ENCODE results near the gene RPS15A. TPM values are rescaled to one million over a fixed set of nuclear protein-coding genes. Genes with fewer than 3 reads are reported as not detected.

RPS15A gene
- total RNA-seq, 4 donors from 2014 or later = 732 to 4,133 (median 2,636) TPM

GRCh38 chr16:18832613-18833012 is 42.5 kb upstream of the RPS15A start:
- TF ChIP-seq CTCF (IDR thresholded peaks at IDR 0.05) = no peak
- no peak for TF ChIP-seq POLR2A (IDR thresholded peaks at IDR 0.05)
- DNase-seq = no peak
- intact Hi-C loops (cut with DNase I) = loop anchor here (10.0 kb wide), 1 partner anchor 132 kb away; no protein-coding TSS in a partner anchor
- WGBS, 2 donors = 87 to 88% methylated on average over 8 of the region's 8 CpGs
- Histone ChIP-seq H3K27me3 (no peaks in the 10 kb centered on the region), H3K27ac (no peak overlapping the region), H3K36me3 (peaks cover 33 to 100% (median 75%) of the 10 kb centered on the region in 3 donors), H3K4me3 (no peak overlapping the region), H3K9me3 (no peaks in the 10 kb centered on the region), H3K4me1 (no peaks in the 10 kb centered on the region)

GRCh38 chr16:18832006-18832405 is 41.9 kb upstream of the RPS15A start:
- Histone ChIP-seq H3K9me3 (no peaks in the 10 kb centered on the region), H3K36me3 (peaks cover 27 to 99% (median 70%) of the 10 kb centered on the region in 3 donors), H3K4me3 (no peak overlapping the region), H3K27me3 (no peaks in the 10 kb centered on the region), H3K27ac (no peak overlapping the region), H3K4me1 (no peaks in the 10 kb centered on the region)
- DNase-seq = no peak
- TF ChIP-seq CTCF (IDR thresholded peaks at IDR 0.05) (no peak), POLR2A (IDR thresholded peaks at IDR 0.05) (no peak)
- 32 to 51% methylated on average over 2 of the region's 2 CpGs for WGBS, 2 donors
- intact Hi-C loops (cut with DNase I) = loop anchor here (10.0 kb wide), 1 partner anchor 133 kb away; no protein-coding TSS in a partner anchor

- Histone ChIP-seq H3K4me1 (no peaks in the 10 kb centered on the region), H3K4me3 (no peak overlapping the region), H3K9me3 (no peaks in the 10 kb centered on the region), H3K36me3 (peaks cover 10 to 74% (median 47%) of the 10 kb centered on the region in 3 donors), H3K27me3 (no peaks in the 10 kb centered on the region), H3K27ac (no peak overlapping the region)
- DNase-seq = no peak
- no peak for TF ChIP-seq CTCF (IDR thresholded peaks at IDR 0.05)
- WGBS, 2 donors = 74 to 80% methylated on average over 5 to 6 of the region's 6 CpGs
- intact Hi-C loops (cut with DNase I) = no loop called here
Measured at GRCh38 chr16:18829251-18829650, 39.1 kb upstream of the RPS15A start.

- H3K27ac ChIP-seq = no peak overlapping the region
- no peaks in the 10 kb centered on the region for H3K4me1 ChIP-seq
- TF ChIP-seq POLR2A (IDR thresholded peaks at IDR 0.05) (no peak), CTCF (IDR thresholded peaks at IDR 0.05) (no peak)
- H3K27me3 ChIP-seq = no peaks in the 10 kb centered on the region
- H3K4me3 ChIP-seq = no peak overlapping the region
- no peaks in the 10 kb centered on the region for H3K9me3 ChIP-seq
- intact Hi-C loops (cut with DNase I) = no loop called here
- WGBS, 2 donors = 91 to 95% methylated on average over 4 of the region's 4 CpGs
- DNase-seq = no peak
- peaks cover 4 to 61% (median 44%) of the 10 kb centered on the region in 3 donors for H3K36me3 ChIP-seq
Measured at GRCh38 chr16:18827890-18828289, 37.8 kb upstream of the RPS15A start.

GRCh38 chr16:18816286-18816685 is 26.2 kb upstream of the RPS15A start:
- Histone ChIP-seq H3K27ac (no peak overlapping the region), H3K36me3 (peaks cover 0 to 92% (median 33%) of the 10 kb centered on the region in 3 donors), H3K4me3 (no peak overlapping the region), H3K27me3 (no peaks in the 10 kb centered on the region), H3K4me1 (no peaks in the 10 kb centered on the region), H3K9me3 (no peaks in the 10 kb centered on the region)
- TF ChIP-seq CTCF (IDR thresholded peaks at IDR 0.05) (no peak), POLR2A (IDR thresholded peaks at IDR 0.05) (no peak)
- intact Hi-C loops (cut with DNase I) = no loop called here
- DNase-seq = no peak
- WGBS, 2 donors = 72 to 73% methylated on average over 3 of the region's 3 CpGs
